ENCODE measurements around the gene FOXL1.

DNA sequence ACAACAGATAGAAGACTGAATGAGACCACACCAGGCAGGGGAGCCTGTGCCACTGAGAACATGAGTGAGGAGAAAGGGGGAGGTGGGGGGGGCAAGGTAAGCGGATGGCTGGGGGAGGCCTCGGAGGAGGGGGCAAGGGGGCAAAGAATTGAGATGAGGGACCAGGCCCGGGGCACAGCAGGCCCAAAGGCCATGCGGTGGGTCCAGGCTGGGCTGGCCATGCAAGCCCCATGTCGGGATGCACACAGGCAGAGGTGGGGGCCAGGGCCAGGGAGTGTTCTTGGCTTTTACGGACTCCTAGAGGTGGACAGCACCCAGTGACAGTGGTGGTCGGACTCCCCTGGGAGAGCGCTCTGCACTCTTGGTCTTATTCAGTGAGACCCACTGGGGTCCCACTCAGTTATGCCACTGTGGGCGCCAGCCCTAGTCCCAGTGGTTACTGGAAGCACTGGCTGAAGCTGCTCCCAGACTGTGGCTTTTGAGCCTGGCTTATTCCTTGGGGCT, 18.5 kb upstream of the FOXL1 start:
- no peak for TF ChIP-seq CTCF (IDR thresholded peaks at IDR 0.05; ENCODE audit: low read length)
- no peak for TF ChIP-seq EZH2 (IDR thresholded peaks at IDR 0.05; ENCODE audit: borderline replicate concordance, low read length)
